H1 (cell line): ENCODE results near the gene ANXA2. TPM values are rescaled to one million over a fixed set of nuclear protein-coding genes. Genes with fewer than 3 reads are reported as not detected.

Experiments used
- CTCF ChIA-PET: fragments of 300-600 bp; sonication (Branson Sonifier 250); formaldehyde crosslinking; loops from one replicate; lab custom pipeline; 2021; ENCODE audit not compliant: partially characterized antibody; lab: Charles Lee
- POLR2A ChIA-PET: fragments of 300-600 bp; sonication (Branson Sonifier 250); formaldehyde crosslinking; loops from one replicate; lab custom pipeline; 2021; ENCODE audit warnings: inconsistent platforms; ENCODE audit not compliant: partially characterized antibody; lab: Charles Lee
- DNase-seq, 2 experiments: peaks; one replicate each; pipeline versions ENCODE4 v3.0.0 to v3.0.0-alpha.2; 2010 to 2022; ENCODE audit warnings: low spot score in 2 of 2, low read depth in 1 of 2, mixed read lengths in 1 of 2
- FAIRE-seq: peaks from 2 replicates; lab custom pipeline; 2011; peaks lifted over from hg19 to GRCh38; lab: Jason Lieb, UNC
- H2AFZ ChIP-seq: 2 replicates; pipeline ENCODE4 v1.8.1; 2012; ENCODE audit warnings: low read length, inconsistent platforms
- H2AK5ac ChIP-seq: 2 replicates; pipeline ENCODE4 v1.6.1; 2013; ENCODE audit warnings: low read depth, low read length
- H2BK120ac ChIP-seq: replicated peaks from 2 replicates; pipeline ENCODE3; 2013; ENCODE audit warnings: low read depth, low read length, inconsistent platforms
- H2BK12ac ChIP-seq: 2 replicates; pipeline ENCODE4 v1.6.1; 2013; ENCODE audit warnings: low read depth, low read length
- H2BK15ac ChIP-seq: 2 replicates; pipeline ENCODE4 v1.6.1; 2013; ENCODE audit warnings: low read length
- H2BK20ac ChIP-seq: 2 replicates; pipeline ENCODE4 v1.6.1; 2013; ENCODE audit warnings: low read length
- H2BK5ac ChIP-seq: 2 replicates; pipeline ENCODE4 v1.6.1; 2013; ENCODE audit warnings: low read depth, low read length
- H3K14ac ChIP-seq: 2 replicates; pipeline ENCODE4 v1.6.1; 2013; ENCODE audit warnings: inconsistent platforms; ENCODE audit not compliant: insufficient read length
- H3K18ac ChIP-seq: 2 replicates; pipeline ENCODE4 v1.6.1; 2013; ENCODE audit warnings: low read length; ENCODE audit errors: extremely low read depth
- H3K23ac ChIP-seq: 2 replicates; pipeline ENCODE4 v1.6.1; 2013; ENCODE audit warnings: inconsistent platforms; ENCODE audit not compliant: insufficient read length
- H3K23me2 ChIP-seq: 2 replicates; pipeline ENCODE4 v1.6.1; 2013; ENCODE audit warnings: low read depth, low read length
- H3K27ac ChIP-seq: 2 replicates; pipeline ENCODE4 v1.6.1; 2011; ENCODE audit warnings: low read depth, low read length, inconsistent platforms
- H3K27me3 ChIP-seq, 4 experiments: replicated peaks in 1 of 4; 1 replicate in 1 of 4; 2 replicates in 3 of 4; pipeline versions ENCODE4 v1.6.1 to v1.8.1; 2011 to 2013; ENCODE audit warnings: low read length in 3 of 4, mild to moderate bottlenecking in 3 of 4, inconsistent platforms in 2 of 4, mixed read lengths in 2 of 4, moderate library complexity in 1 of 4; ENCODE audit not compliant: control insufficient read depth in 3 of 4, insufficient read depth in 3 of 4; ENCODE audit errors: extremely low read depth in 1 of 4
- H3K36me3 ChIP-seq, 4 experiments: 2 replicates each; pipeline versions ENCODE4 v1.6.1 to v1.8.1; 2011 to 2013; ENCODE audit warnings: mild to moderate bottlenecking in 4 of 4, low read length in 3 of 4, moderate library complexity in 2 of 4, control low read depth in 1 of 4, inconsistent platforms in 1 of 4; ENCODE audit not compliant: insufficient read depth in 4 of 4, control insufficient read depth in 2 of 4
- H3K4ac ChIP-seq: replicated peaks from 2 replicates; pipeline ENCODE3; 2013; ENCODE audit warnings: low read length, low read depth, mixed read lengths, inconsistent platforms; ENCODE audit not compliant: insufficient read length
- H3K4me1 ChIP-seq, 4 experiments: replicated peaks in 1 of 4; 1 replicate in 1 of 4; 2 replicates in 3 of 4; pipeline versions ENCODE4 v1.6.1 to v1.8.1; 2011 to 2013; ENCODE audit warnings: low read length in 3 of 4, inconsistent platforms in 2 of 4, mixed read lengths in 1 of 4; ENCODE audit not compliant: insufficient read depth in 4 of 4, control insufficient read depth in 3 of 4
- H3K4me2 ChIP-seq, 2 experiments: 2 replicates each; pipeline versions ENCODE4 v1.6.1 to v1.8.1; 2011 to 2013; ENCODE audit warnings: low read depth in 2 of 2, low read length in 2 of 2, control low read depth in 1 of 2, inconsistent platforms in 1 of 2, mild to moderate bottlenecking in 1 of 2; ENCODE audit not compliant: insufficient read depth in 1 of 2
- H3K4me3 ChIP-seq, 4 experiments: fragments of 200-600, 300-600 bp in 1 of 4; sonication (generic), shearing (Covaris generic), sonication (Bioruptor Twin) in 1 of 4; 2 replicates each; pipeline versions ENCODE4 v1.5.1 to v1.8.1; 2011 to 2016; ENCODE audit warnings: low read length in 4 of 4, low read depth in 3 of 4, control low read depth in 2 of 4, inconsistent platforms in 2 of 4, mild to moderate bottlenecking in 2 of 4, mixed read lengths in 1 of 4, moderate library complexity in 1 of 4; ENCODE audit not compliant: insufficient read depth in 2 of 4; ENCODE audit errors: extremely low read depth in 1 of 4
- H3K56ac ChIP-seq: replicated peaks from 2 replicates; pipeline ENCODE3; 2013; ENCODE audit warnings: low read depth, mild to moderate bottlenecking, mixed read lengths, low read length, inconsistent platforms; ENCODE audit not compliant: insufficient read length
- H3K79me1 ChIP-seq: 2 replicates; pipeline ENCODE4 v1.6.1; 2013; ENCODE audit warnings: low read depth, low read length, control low read depth
- H3K79me2 ChIP-seq, 2 experiments: 2 replicates each; pipeline versions ENCODE4 v1.6.1 to v1.8.1; 2012 to 2013; ENCODE audit warnings: low read length in 2 of 2, mild to moderate bottlenecking in 2 of 2, inconsistent platforms in 1 of 2; ENCODE audit not compliant: insufficient read depth in 2 of 2, control insufficient read depth in 1 of 2
- H3K9ac ChIP-seq, 4 experiments: replicated peaks in 1 of 4; 1 replicate in 1 of 4; 2 replicates in 3 of 4; pipeline versions ENCODE4 v1.6.1 to v1.8.1; 2011 to 2013; ENCODE audit warnings: low read depth in 3 of 4, low read length in 3 of 4, control low read depth in 2 of 4, mild to moderate bottlenecking in 2 of 4, moderate library complexity in 2 of 4, inconsistent platforms in 1 of 4; ENCODE audit errors: extremely low read depth in 1 of 4
- H3K9me3 ChIP-seq, 2 experiments: 2 replicates each; pipeline versions ENCODE4 v1.6.1 to v1.8.1; 2012 to 2013; ENCODE audit warnings: mild to moderate bottlenecking in 2 of 2, moderate library complexity in 2 of 2, control low read depth in 1 of 2, inconsistent platforms in 1 of 2, low read depth in 1 of 2, low read length in 1 of 2, mixed read lengths in 1 of 2; ENCODE audit not compliant: insufficient read depth in 2 of 2
- H4K20me1 ChIP-seq, 2 experiments: replicated peaks in 1 of 2; 2 replicates each; pipeline versions ENCODE3 to v1.8.1; 2011 to 2013; ENCODE audit warnings: inconsistent platforms in 2 of 2, low read length in 2 of 2, mild to moderate bottlenecking in 1 of 2; ENCODE audit not compliant: insufficient read depth in 2 of 2, control insufficient read depth in 1 of 2
- H4K5ac ChIP-seq: 2 replicates; pipeline ENCODE4 v1.6.1; 2013; ENCODE audit warnings: low read length, low read depth, mixed read lengths, inconsistent platforms; ENCODE audit not compliant: insufficient read length
- H4K8ac ChIP-seq: 2 replicates; pipeline ENCODE4 v1.8.0; 2013; ENCODE audit warnings: mild to moderate bottlenecking, moderate library complexity, low read length, inconsistent platforms; ENCODE audit not compliant: insufficient read depth; ENCODE audit errors: extremely low read depth
- H4K91ac ChIP-seq: replicated peaks from 2 replicates; pipeline ENCODE3; 2013; ENCODE audit warnings: low read length, mixed read lengths, inconsistent platforms; ENCODE audit not compliant: insufficient read length
- JUND ChIP-seq: IDR thresholded peaks from 2 replicates; pipeline ENCODE4 v1.6.1; 2011; ENCODE audit warnings: mild to moderate bottlenecking, improper control_type of control experiment, low read length
- WGBS, 2 experiments: shearing (Covaris generic) in 1 of 2; methylation state at CpG; one replicate each; pipeline versions ENCODE4 v1.1.6 to v1.1.7; 2013 to 2015; ENCODE audit warnings: low lambda C conversion rate in 2 of 2, mixed read lengths in 2 of 2, inconsistent platforms in 1 of 2, low coverage in 1 of 2, missing lambda C conversion rate in 1 of 2; ENCODE audit not compliant: insufficient replicate concordance in 2 of 2, insufficient coverage in 1 of 2, insufficient read length in 1 of 2; ENCODE audit errors: extremely low coverage in 1 of 2, missing lambda C conversion rate in 1 of 2; 5-methylcytosine and 5-hydroxymethylcytosine counted together
- polyA plus RNA-seq, 7 experiments: library from polyadenylated mRNA; depleted of rRNA in 3 of 7; stranded (reverse) in 5 of 7; unstranded in 2 of 7; fragments of >200 nt in 5 of 7; fragments of 200-250 nt in 2 of 7; gene quantifications; 1 replicate in 5 of 7; 2 replicates in 1 of 7; 4 replicates in 1 of 7; pipeline versions ENCODE4 v1.2.1 to v1.2.3, GENCODE V29; 2011 to 2013; ENCODE audit warnings: missing spikeins in 2 of 7, mixed read lengths in 2 of 7
- total RNA-seq: library from RNA; stranded (reverse); fragmentation: NEBNext Ultra II Directional; extraction: Animal tissue kit (Norgen Biotek cat#: 25700); gene quantifications from 2 replicates; pipeline ENCODE4 v1.2.1, GENCODE V29; 2021

Gene ANXA2
- total and polyA plus RNA-seq, 2 of the 8 experiments (the other 6 are each of a cell fraction or from before 2014, with no cell fraction given), result 178 to 217 TPM

- H3K23ac ChIP-seq, result no peak overlapping the region
- H3K79me2 ChIP-seq, result peaks cover 0 to 32% of the 10 kb centered on the region in 2 experiments; a peak in 2 of 4 replicates
- H3K4ac ChIP-seq, result no peak overlapping the region
- POLR2A ChIA-PET, result interaction anchor here (0.9 kb wide), 1 partner anchor 12 kb away, joined by 3 read pairs; no protein-coding TSS in a partner anchor
- H3K56ac ChIP-seq, result no peak overlapping the region
- CTCF ChIA-PET, result interaction anchor here (2.0 kb wide), 1 partner anchor 27 kb away, joined by 5 read pairs; no protein-coding TSS in a partner anchor
- H2BK12ac ChIP-seq, result no peak overlapping the region
- H3K27me3 ChIP-seq, result no peaks in the 10 kb centered on the region
- H4K5ac ChIP-seq, result no peak overlapping the region
- no peak for DNase-seq
- H2BK20ac ChIP-seq, result no peak overlapping the region
- 87% methylated on average over 4 of the region's 4 CpGs; no CpG with 5 or more reads in 1 of the 2 experiments for WGBS, 2 experiments
- H3K9ac ChIP-seq, result no peak overlapping the region
- H2BK120ac ChIP-seq, result no peak overlapping the region
- no peaks in the 10 kb centered on the region for H3K9me3 ChIP-seq
- H3K18ac ChIP-seq, result no peak overlapping the region
- no peak overlapping the region for H2BK5ac ChIP-seq
- no peak overlapping the region for H2AFZ ChIP-seq
- no peak overlapping the region for H4K8ac ChIP-seq
- no peak overlapping the region for H4K91ac ChIP-seq
- H2BK15ac ChIP-seq, result no peak overlapping the region
- H3K23me2 ChIP-seq, result no peaks in the 10 kb centered on the region
- H3K4me3 ChIP-seq, result no peak overlapping the region
- 0 out of 2 replicates have a peak, but pooled peaks cover 3% of the 10 kb centered on the region for H3K79me1 ChIP-seq
- H3K14ac ChIP-seq, result no peak overlapping the region
- no peak overlapping the region for H2AK5ac ChIP-seq
- no peak overlapping the region for H3K4me2 ChIP-seq
- peaks cover 3 to 12% (median 8%) of the 10 kb centered on the region in 4 experiments; a peak in 6 of 7 replicates for H3K4me1 ChIP-seq
- no peak overlapping the region for H3K27ac ChIP-seq
- no peak for FAIRE-seq
- H3K36me3 ChIP-seq, result peaks cover 0 to 11% (median 0%) of the 10 kb centered on the region in 4 experiments; a peak in 2 of 8 replicates
- H4K20me1 ChIP-seq, result peaks cover 0 to 6% of the 10 kb centered on the region in 2 experiments
- TF ChIP-seq JUND, result no peak
Measured at GRCh38 chr15:60386615-60387014, 11.2 kb downstream of the ANXA2 start.
